ENCODE results near the gene TMEM255A.
"Not testable (repeated sequence)": the region's sequence is repeated elsewhere in the genome, so short reads cannot be mapped to it uniquely, and the experiment has no call there.

Gene TMEM255A

DNA sequence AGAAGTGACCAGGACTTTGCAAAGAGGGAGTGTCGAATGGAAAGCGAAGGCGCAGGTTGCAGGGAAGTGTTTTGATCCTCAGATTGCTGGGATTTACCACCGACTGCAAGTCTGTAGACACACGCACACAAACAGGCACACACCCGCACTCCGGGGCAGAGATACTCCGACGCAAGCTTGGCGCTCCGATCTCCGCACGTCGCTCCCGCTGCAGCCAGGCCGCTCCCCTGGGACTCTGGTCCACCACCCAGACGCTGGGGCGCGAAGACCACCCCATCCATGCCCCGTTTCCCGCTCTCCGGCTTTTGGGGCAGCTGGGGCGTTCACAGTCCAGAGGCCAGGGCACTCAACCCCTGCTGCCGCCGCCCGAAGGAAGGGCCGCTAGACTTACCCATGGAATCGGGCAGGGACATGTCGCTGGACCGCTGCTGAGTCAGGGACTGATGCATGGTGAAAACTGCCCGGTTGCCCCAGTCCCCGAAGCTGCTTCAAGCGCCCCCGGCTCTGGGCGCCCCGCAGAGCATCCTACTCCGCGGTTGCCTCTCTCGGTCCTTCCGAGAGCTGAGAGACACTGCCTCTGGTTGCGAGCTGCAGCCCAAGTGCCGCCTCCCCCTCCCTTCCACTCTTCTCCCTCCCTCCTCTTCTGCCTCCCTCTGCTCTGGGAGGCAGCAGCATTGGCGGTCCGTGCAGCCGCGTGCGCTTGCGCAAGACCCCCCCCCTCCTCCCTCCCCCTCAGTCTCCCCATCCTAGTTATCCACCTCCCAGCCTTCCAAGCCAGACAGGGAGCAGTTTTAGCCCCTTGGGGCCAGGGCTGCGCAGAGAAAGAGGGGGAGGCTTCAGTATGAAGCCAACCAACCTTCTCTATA lies at the start of gene TMEM255A:
Gene TMEM255A, minus strand, starts transcription at position 601 of the 866 bp plus-strand sequence. Its CDS starts 152 bp downstream, at position 449.
- peak; percentile 14 to 32 for DNase-seq

DNA sequence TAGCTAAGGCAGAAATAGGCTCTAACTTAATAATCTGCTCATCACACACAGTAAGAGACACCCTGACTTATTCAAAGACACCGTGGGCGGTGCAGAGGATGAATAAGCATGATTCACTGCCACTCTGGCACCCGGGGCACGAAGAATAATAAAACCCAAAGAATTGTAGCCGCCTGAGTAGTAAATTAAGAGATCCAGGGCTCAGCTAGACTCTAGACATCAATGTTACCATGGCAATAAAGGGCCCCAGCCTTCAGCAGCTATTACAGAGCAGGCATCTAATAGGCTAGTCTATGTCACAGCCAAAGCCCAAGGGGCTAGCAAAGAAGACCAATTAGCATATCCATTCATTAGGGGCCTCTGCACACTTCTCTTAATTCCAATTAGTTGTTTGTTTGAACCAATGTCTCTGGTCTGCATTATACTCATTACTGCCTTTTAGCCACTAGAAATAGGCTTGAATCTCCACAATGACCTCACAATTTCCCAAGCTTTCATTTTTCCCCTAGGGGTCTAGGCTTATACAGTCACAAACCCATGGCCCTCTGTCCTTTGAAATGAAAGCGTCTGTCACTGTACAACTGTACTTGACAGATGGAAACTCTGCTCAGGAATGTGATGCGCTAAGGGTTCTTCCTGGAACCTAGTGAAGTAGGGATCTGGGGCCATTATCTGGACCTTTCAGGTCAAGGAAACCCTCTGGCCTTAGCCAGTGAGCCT lies 47.6 kb upstream of the TMEM255A start:
- peak in 1 of 2 experiments; percentile 28 for DNase-seq

DNA sequence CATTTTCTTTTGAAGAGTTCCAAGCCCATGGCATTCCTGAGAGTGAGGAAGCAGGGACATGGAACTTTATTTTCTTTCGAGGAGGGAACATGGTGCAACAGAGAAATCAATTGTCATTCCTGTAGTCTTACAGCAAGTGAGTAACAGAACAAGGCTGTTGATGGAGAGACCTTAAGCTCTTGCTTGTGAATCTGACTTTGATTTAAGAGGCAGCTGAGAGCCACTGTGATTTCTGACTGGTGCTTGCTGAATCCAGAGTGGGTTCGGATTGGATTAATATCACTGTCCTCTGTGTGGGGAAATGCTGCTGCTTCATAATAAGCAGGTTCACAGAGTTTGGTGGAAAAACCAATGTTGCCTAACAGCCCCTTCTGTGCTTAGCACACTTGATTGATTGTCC lies 45.9 kb upstream of the TMEM255A start:
- DNase-seq: no peak

- no peak for DNase-seq
Measured at GRCh38 chrX:120356084-120356483, 44.8 kb upstream of the TMEM255A start.

GRCh38 chrX:120350450-120351138 lies 39.3 kb upstream of the TMEM255A start:
- DNase-seq: no peak

DNA sequence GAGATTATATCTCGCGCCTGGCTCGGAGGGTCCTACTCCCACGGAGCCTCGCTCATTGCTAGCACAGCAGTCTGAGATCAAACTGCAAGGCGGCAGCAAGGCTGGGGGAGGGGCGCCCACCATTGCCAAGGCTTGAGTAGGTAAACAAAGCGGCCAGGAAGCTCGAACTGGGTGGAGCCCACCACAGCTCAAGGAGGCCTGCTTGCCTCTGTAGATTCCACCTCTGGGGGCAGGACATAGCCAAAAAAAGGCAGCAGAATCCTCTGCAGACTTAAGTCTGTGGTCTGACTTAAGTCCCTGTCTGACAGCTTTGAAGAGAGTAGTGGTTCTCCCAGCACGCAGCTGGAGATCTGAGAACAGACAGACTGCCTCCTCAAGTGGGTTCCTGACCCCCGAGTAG lies 33.3 kb upstream of the TMEM255A start:
- DNase-seq: not testable (repeated sequence)

- no peak for DNase-seq
Measured at GRCh38 chrX:120336899-120337298, 25.6 kb upstream of the TMEM255A start.

DNA sequence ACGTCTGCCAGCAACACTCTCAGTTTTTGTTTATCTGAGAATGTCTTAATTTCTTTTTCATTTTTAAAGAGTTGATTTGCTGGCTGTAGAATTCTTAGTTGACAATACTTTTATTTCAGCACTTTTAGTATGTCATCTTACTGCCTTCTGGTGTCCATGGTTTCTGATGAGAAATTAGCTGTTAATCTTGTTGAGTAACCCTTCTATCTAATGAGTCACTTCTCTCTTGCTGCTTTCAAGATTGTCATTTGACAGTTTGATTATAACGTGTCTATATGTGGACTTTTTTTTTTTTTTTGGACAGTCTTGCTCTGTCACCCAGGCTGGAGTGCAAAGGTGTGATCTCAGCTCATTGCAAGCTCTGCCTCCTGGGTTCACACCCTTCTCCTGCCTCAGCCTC lies 24.0 kb upstream of the TMEM255A start:
- DNase-seq: no peak

DNA sequence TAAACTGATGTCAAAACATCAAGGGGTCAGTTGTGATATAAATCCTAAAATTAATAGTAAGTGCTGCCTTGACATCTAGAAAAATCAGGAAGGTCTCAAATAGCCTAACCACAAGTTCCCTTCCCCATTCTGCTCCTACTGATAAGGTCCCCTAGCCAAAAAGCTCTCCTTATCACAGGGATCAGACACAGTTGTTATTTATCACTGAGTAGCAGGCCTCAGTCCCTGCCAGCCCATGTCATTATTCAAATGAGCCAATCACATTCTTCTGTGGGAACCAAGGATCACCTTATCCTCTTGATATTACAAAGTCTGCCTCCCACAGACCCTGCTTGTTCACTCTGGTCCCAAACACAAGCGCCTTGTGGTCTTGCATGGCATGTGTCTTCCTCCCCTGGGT lies 23.3 kb upstream of the TMEM255A start:
- DNase-seq: no peak

- no peak for DNase-seq
Measured at GRCh38 chrX:120334151-120334550, 22.9 kb upstream of the TMEM255A start.

DNA sequence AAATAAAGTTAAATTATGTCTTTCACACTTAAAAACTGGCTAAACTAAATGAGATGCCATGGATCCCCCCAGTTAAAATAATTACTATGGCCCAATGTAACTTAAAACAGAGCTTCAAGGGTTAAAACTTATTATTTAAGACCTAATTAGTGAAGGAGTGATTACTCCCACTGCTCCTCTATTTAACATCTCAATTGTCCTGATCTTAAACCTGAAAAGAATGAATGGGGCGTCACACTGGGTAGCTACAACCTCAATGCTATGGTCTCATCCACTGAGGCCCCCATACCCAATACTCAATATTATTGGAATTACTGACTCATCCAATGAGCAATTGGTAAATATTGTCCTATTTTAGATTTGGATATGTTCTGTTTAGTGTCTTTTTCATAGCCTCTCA lies 21.1 kb upstream of the TMEM255A start:
- DNase-seq: no peak

- no peak for DNase-seq
Measured at GRCh38 chrX:120331116-120331515, 19.9 kb upstream of the TMEM255A start.

GRCh38 chrX:120321520-120322281 lies 10.4 kb upstream of the TMEM255A start:
- peak in 1 of 2 experiments; percentile 25 for DNase-seq

DNA sequence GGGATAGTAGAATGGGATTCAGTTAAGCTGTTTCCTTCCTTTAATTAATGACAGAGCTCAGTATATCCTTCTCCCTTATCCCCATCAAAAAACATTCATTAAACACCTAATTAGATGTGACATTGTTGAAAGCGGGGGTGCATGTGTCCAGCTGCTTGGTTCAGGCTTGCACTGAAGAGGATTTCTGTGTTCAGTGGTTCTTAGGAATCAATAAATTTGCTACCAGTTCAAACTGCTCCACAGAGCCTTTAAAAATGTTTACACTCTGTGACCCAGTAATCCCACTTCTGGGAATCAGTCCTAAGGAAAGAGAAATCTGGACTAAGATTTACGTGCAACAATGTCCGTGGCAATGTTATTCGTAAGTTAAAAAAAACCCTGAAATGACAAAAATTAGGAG lies 7.2 kb upstream of the TMEM255A start:
- no peak for DNase-seq

GRCh38 chrX:120316587-120317283 lies 5.5 kb upstream of the TMEM255A start:
- DNase-seq: no peak

- DNase-seq: no peak
Measured at GRCh38 chrX:120315776-120316175, 4.5 kb upstream of the TMEM255A start.

GRCh38 chrX:120311727-120312063 lies 434 bp upstream of the TMEM255A start:
- DNase-seq: peak in 1 of 2 experiments; percentile 32

DNA sequence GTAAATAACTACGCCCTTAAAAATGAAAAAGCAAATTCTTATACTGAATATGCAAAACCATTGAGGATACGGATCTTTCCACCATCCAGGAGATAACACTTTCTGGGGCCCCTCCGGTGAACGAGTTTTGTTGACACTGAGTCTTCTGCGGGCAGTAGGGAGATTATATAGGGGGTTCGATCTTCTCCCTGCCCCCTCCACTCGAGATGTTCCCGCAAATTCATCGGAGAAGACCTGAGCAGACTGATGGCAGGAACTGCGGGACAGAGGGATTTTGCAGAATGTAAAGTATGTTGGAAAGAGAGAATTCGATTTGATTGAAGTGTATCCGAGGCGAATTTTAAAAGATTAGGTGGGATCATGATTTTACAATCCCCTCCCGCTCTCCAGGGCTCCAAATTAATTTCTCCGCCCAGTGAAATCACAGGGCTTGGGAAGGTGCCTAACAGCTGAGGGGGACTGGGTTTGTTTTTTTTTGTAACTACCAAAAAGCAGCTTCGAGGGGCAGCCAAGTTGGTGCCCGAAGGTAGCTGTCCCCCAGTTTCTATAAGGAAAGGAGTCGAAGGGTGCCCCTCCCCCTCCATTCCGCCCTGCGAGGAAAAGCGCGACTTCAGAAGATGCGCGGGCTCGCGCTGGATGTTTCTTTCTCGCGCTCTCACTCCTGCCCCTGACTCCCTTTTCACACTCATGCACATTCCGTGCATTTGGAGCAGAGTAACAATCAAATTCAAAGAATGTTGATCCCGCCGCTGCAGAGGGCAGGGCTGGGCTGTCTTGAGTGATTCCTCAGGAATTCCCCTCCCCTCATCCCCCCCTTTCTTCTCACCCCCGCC lies 1.2 kb downstream of the TMEM255A start:
- DNase-seq: no peak

- peak in 1 of 2 experiments; percentile 51 for DNase-seq
Measured at GRCh38 chrX:120308959-120309872, 2.0 kb downstream of the TMEM255A start.

GRCh38 chrX:120308558-120308957 lies 2.7 kb downstream of the TMEM255A start:
- no peak for DNase-seq
